HG03064 (cell line): ENCODE measurements around the gene PPY.
"Not testable (repeated sequence)": the region's sequence is repeated elsewhere in the genome, so short reads cannot be mapped to it uniquely, and the experiment has no call there.

ENCODE experiments used
- ATAC-seq: cut with Tn5 transposase; IDR thresholded peaks from one replicate; pipeline ENCODE4 v1.9.1; 2021; ENCODE audit warnings: low read depth; ENCODE audit not compliant: unreplicated experiment

The PPY gene, protein sequence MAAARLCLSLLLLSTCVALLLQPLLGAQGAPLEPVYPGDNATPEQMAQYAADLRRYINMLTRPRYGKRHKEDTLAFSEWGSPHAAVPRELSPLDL

DNA sequence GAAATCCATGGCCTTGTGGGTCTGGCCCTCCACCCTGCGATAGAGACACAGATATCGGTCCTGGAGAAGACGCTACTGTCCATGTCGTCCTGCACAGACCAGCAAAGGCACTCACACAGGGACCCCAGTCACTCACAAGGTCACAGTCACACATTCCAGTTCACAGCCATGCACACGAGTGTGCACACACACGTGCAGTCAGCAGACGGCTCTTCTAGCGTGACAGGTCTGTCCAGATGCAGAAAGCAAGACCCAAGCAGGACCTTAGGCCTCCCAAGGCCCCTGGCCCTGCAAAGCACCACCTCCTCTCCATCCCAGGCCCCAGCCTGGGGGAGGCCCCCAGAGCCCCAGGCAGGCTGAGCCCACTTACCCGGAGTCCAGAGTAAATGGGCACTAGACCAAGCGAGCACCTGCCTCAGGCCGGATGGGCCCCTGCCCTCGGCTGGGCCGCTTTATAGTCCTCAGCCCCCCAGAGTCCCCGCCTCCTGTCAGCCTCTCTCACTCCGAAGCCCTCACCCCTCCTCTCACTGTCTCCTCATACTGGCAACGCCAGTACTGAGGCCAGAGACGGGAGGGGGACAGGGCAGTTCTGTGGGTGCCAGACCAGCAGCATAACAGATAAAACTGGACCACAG is at the start of gene PPY:
Gene PPY (minus strand): TSS at position 426 of the 635 bp plus-strand sequence. CDS start 822 bp downstream, outside the sequence.
- ATAC-seq = no peak

- no peak for ATAC-seq
Observed at GRCh38 chr17:43988301-43988700, 46.0 kb upstream of the PPY start.

GRCh38 chr17:43987131-43988021 is 45.1 kb upstream of the PPY start:
- no peak for ATAC-seq

GRCh38 chr17:43986225-43986981 is 44.1 kb upstream of the PPY start:
- ATAC-seq = no peak

DNA sequence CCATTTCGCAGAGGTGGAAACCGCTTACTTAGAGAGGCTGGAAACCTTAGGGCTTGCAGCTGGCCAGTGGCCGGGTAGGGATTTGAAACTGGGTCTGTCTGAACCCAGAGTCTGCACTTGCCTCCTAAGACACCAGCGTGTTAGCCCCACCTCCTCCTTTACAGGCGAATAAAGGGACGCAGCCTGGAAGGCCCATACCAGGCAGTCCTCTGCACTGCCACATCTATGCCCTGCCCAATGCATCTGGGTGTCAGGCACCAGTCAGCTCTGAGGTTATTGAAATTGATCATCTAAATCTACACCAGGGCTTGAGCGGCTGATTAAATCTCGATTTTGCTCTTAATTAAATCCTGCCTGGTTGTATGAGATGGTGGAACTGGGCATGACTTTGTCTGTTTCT is 42.2 kb upstream of the PPY start:
- ATAC-seq = no peak

DNA sequence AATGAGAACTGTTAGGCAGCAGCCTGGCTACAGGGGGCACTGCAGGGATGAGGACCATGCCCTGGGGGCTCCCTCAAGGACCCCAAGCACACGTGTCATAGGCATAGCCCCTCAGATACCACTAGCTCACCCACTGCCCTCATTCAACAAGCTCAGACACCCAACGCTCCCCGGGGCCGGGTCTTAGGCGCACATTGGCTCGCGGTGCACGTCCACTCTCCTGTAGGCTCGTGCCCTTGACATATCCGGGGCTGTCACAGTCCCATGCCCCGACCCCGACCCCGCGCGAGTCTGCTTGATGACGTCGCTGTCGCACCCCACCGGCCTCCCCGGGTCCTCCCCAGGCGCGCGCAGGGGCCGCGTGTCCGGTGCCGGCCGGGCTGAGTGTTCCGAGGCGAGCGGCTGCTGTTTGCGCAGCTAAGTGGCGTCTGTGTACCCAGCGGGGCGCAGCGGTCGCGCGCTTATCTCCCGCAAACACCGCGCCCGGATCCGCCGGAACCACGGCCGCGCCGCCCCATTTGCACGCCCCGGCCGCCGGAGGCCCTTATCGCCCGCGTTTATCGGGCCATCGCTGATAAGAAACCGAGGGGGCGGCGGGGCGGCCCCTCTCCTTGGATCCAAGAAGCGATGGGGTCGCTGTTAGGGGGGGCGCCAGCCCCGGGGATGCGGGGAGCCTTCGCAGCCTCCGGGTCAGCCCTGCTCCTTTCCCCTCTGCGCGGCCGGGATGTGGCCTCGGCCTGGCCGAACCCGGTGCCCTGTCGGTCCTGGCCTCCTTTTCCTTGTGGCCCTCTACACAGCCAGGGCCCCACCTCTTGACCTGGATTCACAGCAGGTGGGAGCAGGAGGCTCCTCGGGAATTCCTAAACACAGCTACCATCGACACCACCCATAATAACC is 41.5 kb upstream of the PPY start:
- ATAC-seq = no peak

DNA sequence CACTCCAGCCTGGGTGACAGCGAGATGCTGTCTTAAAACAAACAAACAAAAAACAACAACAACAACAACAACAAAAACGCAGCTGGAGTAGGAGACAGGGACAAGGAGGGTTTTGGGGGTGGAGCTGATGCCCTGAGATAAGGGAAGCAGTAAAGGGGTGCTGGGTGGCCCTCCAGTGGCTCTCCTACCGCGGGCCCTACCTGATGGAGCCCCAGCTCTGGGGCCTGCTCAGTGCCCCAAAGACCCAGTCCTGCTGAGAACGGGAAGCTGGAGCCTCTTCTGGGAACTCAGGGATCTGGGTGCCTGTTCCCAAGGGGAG is 40.9 kb upstream of the PPY start:
- ATAC-seq = no peak

- no peak for ATAC-seq
Observed at GRCh38 chr17:43982171-43982570, 39.9 kb upstream of the PPY start.

GRCh38 chr17:43979671-43980070 is 37.4 kb upstream of the PPY start:
- no peak for ATAC-seq

DNA sequence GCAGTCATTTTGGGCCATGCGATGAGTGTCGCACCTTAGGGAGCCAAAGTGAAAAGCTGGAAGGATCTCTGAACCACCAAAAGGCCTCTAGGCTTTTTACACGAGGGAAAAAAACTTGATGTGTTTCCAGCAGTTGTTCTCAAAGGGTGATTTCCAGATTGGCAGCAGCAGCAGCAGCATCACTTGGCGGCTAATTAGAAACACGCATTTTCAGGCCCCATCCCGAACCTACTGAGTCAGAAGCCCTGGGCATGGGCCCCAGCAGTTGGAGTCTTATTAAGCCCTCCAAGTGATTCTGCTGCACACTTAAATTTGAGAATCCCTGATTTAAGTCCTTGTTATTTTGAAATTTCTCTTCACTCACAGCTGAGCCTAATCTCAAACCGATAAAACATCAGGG is 36.7 kb upstream of the PPY start:
- ATAC-seq = no peak

DNA sequence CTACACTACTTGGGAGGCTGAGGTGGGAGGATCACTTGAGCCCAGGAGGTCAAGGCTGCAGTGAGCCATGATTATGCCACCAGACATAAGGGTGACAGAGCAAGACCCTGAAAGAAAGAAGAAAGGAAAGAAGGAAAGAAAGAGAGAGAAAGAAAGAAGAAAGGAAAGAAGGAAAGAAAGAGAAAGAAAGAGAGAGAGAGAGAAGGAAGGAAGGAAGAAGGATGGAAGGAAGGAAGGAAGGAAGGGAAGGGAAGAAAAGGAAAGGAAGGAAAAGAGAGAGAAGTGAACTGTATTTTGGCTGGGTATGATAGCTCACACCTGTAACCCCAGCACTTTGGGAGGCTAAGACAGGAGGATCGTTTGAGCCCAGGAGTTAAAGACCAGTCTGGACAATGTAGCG is 35.8 kb upstream of the PPY start:
- ATAC-seq = no peak

GRCh38 chr17:43976963-43977837 is 34.9 kb upstream of the PPY start:
- ATAC-seq = no peak

GRCh38 chr17:43975898-43976297 is 33.6 kb upstream of the PPY start:
- ATAC-seq = no peak

DNA sequence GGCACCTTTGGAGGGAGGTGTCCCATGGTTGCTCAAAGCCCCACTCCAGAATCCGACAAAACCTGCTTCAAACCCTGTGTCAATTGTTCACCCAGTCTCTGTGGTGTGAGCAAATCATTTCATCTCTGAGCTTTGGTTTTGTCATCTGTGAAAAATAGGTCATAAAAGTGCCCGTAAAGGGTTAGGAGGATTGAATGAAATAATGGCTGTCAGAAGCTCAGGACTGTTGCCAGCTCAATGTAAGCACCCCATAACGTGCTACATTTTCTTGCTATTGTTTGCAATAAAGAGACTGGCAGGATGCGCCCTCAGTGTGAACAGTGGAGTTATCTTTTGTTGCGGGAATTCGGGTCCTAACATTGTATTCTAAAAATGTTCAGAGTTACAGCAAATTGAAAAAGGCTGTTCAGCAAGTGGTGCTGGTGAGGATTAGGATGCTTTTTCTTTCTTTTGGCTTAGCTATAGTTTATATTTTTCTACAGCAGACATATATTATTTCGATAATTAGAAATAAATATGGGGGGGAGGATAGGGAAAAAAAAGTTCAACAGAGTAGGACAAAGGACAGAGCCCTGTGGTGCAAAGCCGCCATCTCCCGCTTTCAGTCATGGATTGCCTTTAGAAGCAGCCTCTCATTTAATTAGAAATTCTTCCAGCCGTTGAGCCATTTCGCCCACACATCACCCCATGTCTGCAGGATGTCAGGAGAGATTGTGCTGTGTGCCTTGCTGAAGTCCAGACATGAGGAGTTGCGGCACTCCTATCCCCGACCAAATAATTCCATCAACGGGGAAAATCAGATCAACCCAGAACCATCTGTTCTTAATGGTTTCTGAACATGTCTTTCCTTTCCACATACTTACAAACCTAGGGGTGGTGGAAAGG is 32.3 kb upstream of the PPY start:
- ATAC-seq = no peak

GRCh38 chr17:43972444-43973212 is 30.4 kb upstream of the PPY start:
- not testable (repeated sequence) for ATAC-seq

GRCh38 chr17:43971436-43971835 is 29.2 kb upstream of the PPY start:
- ATAC-seq = not testable (repeated sequence)

GRCh38 chr17:43970366-43970765 is 28.1 kb upstream of the PPY start:
- ATAC-seq = no peak
